IMR-90 (cell line): ENCODE measurements around the gene MOCS1. TPM values are rescaled to one million over a fixed set of nuclear protein-coding genes. Genes with fewer than 3 reads are reported as not detected.

Experiments
- ATAC-seq: fragments of 200-7000 bp; cut with Tn5 transposase; 2 replicates; pipeline ENCODE4 v1.9.1; 2020; ENCODE audit warnings: low read depth, mild to moderate bottlenecking, moderate library complexity
- BruUV-seq: library from RNA; stranded (reverse); fragments of 400-500 nt; replicated peaks from 2 replicates; lab custom pipeline; 2021; lab: Mats Ljungman, UMichigan
- CTCF ChIA-PET: fragments of 300-600 bp; formaldehyde crosslinking; extraction: SDS; loops from one replicate; lab custom pipeline; 2021; ENCODE audit warnings: antibody characterized with exemption; lab: Yijun Ruan, JAX
- POLR2A ChIA-PET: fragments of 300-600 bp; sonication (Branson Sonifier 250); formaldehyde crosslinking; loops from one replicate; lab custom pipeline; 2022; ENCODE audit warnings: antibody characterized with exemption; ENCODE audit not compliant: unreplicated experiment; lab: Charles Lee
- DNase-seq: peaks from one replicate; pipeline ENCODE4 v3.0.0; 2013
- H2AFZ ChIP-seq: replicated peaks from 2 replicates; pipeline ENCODE3; 2013; ENCODE audit warnings: low read length, mild to moderate bottlenecking; ENCODE audit not compliant: poor library complexity
- H2AK5ac ChIP-seq: 2 replicates; pipeline ENCODE4 v1.6.1; 2013; ENCODE audit warnings: low read depth, low read length, inconsistent platforms
- H2AK9ac ChIP-seq: replicated peaks from 2 replicates; pipeline ENCODE3; 2013; ENCODE audit warnings: mild to moderate bottlenecking, low read depth, low read length, moderate library complexity; ENCODE audit not compliant: poor library complexity
- H2BK120ac ChIP-seq: 2 replicates; pipeline ENCODE4 v1.6.1; 2013; ENCODE audit warnings: low read depth, low read length, inconsistent platforms
- H2BK15ac ChIP-seq: 3 replicates; pipeline ENCODE4 v1.6.1; 2013; ENCODE audit warnings: low read depth, low read length, inconsistent platforms
- H2BK20ac ChIP-seq: 2 replicates; pipeline ENCODE4 v1.6.1; 2013; ENCODE audit warnings: low read depth, mild to moderate bottlenecking, inconsistent platforms, low read length, moderate library complexity
- H2BK5ac ChIP-seq: 2 replicates; pipeline ENCODE4 v1.6.1; 2013; ENCODE audit warnings: mild to moderate bottlenecking, low read depth, low read length, inconsistent platforms; ENCODE audit not compliant: poor library complexity, severe bottlenecking
- H3K14ac ChIP-seq: replicated peaks from 2 replicates; pipeline ENCODE4 v1.6.1; 2013; ENCODE audit warnings: low read depth, low read length, inconsistent platforms
- H3K18ac ChIP-seq: 2 replicates; pipeline ENCODE4 v1.6.1; 2013; ENCODE audit warnings: low read depth, low read length, control low read depth
- H3K23ac ChIP-seq: 2 replicates; pipeline ENCODE4 v1.6.1; 2013; ENCODE audit warnings: low read depth, low read length, inconsistent platforms
- H3K27ac ChIP-seq: 2 replicates; pipeline ENCODE4 v1.5.1; 2013; ENCODE audit warnings: mild to moderate bottlenecking, control low read depth, low read length; ENCODE audit not compliant: insufficient read depth
- H3K27me3 ChIP-seq: 2 replicates; pipeline ENCODE4 v1.6.1; 2013; ENCODE audit warnings: low read length; ENCODE audit not compliant: control insufficient read depth, insufficient read depth
- H3K36me3 ChIP-seq: 2 replicates; pipeline ENCODE4 v1.6.1; 2013; ENCODE audit warnings: low read length, mixed read lengths; ENCODE audit not compliant: control insufficient read depth, insufficient read depth
- H3K4ac ChIP-seq: 2 replicates; pipeline ENCODE4 v1.6.1; 2013; ENCODE audit warnings: low read depth, low read length, inconsistent platforms
- H3K4me1 ChIP-seq: 2 replicates; pipeline ENCODE4 v1.6.1; 2013; ENCODE audit warnings: low read length, mixed read lengths; ENCODE audit not compliant: control insufficient read depth, insufficient read depth
- H3K4me2 ChIP-seq: 2 replicates; pipeline ENCODE4 v1.6.1; 2013; ENCODE audit warnings: low read depth, mild to moderate bottlenecking, control low read depth, low read length, moderate library complexity
- H3K4me3 ChIP-seq: 2 replicates; pipeline ENCODE4 v1.5.1; 2013; ENCODE audit warnings: low read depth, mild to moderate bottlenecking, control low read depth, low read length, moderate library complexity; ENCODE audit not compliant: insufficient read depth
- H3K56ac ChIP-seq: 2 replicates; pipeline ENCODE4 v1.6.1; 2013; ENCODE audit warnings: low read length, inconsistent platforms; ENCODE audit not compliant: insufficient read depth; ENCODE audit errors: extremely low read depth
- H3K79me1 ChIP-seq, 2 experiments: 2 replicates each; pipeline ENCODE4 v1.6.1; 2013; ENCODE audit warnings: low read length in 2 of 2, inconsistent platforms in 1 of 2, low read depth in 1 of 2
- H3K9ac ChIP-seq: 2 replicates; pipeline ENCODE4 v1.6.1; 2013; ENCODE audit warnings: low read depth, low read length, control low read depth
- H3K9me1 ChIP-seq: 2 replicates; pipeline ENCODE4 v1.6.1; 2013; ENCODE audit warnings: low read length, inconsistent platforms; ENCODE audit not compliant: insufficient read depth
- H3K9me3 ChIP-seq: 2 replicates; pipeline ENCODE4 v1.6.1; 2013; ENCODE audit warnings: low read length; ENCODE audit not compliant: control insufficient read depth, insufficient read depth
- H4K20me1 ChIP-seq: 2 replicates; pipeline ENCODE4 v1.6.1; 2013; ENCODE audit warnings: low read length, inconsistent platforms; ENCODE audit not compliant: insufficient read depth
- H4K5ac ChIP-seq: 2 replicates; pipeline ENCODE4 v1.6.1; 2013; ENCODE audit warnings: mild to moderate bottlenecking, low read depth, low read length, control low read depth
- H4K8ac ChIP-seq, 2 experiments: 2 replicates each; pipeline ENCODE4 v1.6.1; 2013; ENCODE audit warnings: low read depth in 2 of 2, low read length in 2 of 2, control low read depth in 1 of 2, inconsistent platforms in 1 of 2
- H4K91ac ChIP-seq: 2 replicates; pipeline ENCODE4 v1.6.1; 2013; ENCODE audit warnings: low read depth, low read length, inconsistent platforms; ENCODE audit not compliant: insufficient read depth
- CEBPB ChIP-seq: IDR thresholded peaks from 2 replicates; pipeline ENCODE4 v1.6.1; 2012; ENCODE audit warnings: low read depth, low read length, improper control_type of control experiment
- CHD1 ChIP-seq: IDR thresholded peaks from 2 replicates; pipeline ENCODE4 v1.6.1; 2012; ENCODE audit warnings: low read depth, low read length, improper control_type of control experiment
- MAZ ChIP-seq: IDR thresholded peaks from 2 replicates; pipeline ENCODE4 v1.6.1; 2012; ENCODE audit warnings: low read depth, mild to moderate bottlenecking, low read length, improper control_type of control experiment, moderate library complexity, borderline replicate concordance
- NFE2L2 ChIP-seq: fragments of 150-350 bp; IDR thresholded peaks from 2 replicates; pipeline ENCODE4 v1.6.1; 2016; ENCODE audit warnings: low read depth, mild to moderate bottlenecking, low read length
- POLR2A ChIP-seq: IDR thresholded peaks from 2 replicates; pipeline ENCODE4 v1.6.1; 2012; ENCODE audit warnings: mild to moderate bottlenecking, low read depth, low read length
- RAD21 ChIP-seq: IDR thresholded peaks from 2 replicates; pipeline ENCODE4 v1.6.1; 2012; ENCODE audit warnings: low read length, improper control_type of control experiment
- WGBS, 2 experiments: methylation state at CpG; one replicate each; pipeline versions ENCODE4 v1.1.5 to v1.1.7; 2013; ENCODE audit warnings: missing lambda C conversion rate in 2 of 2; ENCODE audit not compliant: insufficient read length in 1 of 2; ENCODE audit errors: extremely low coverage in 2 of 2; 5-methylcytosine and 5-hydroxymethylcytosine counted together
- dilution Hi-C: fragments of 300-500 bp; cut with HindIII; formaldehyde crosslinking; loops from one replicate; pipeline ENCODE4 v1.14.3; 2018; ENCODE audit warnings: low sequenced_read_pairs; ENCODE audit not compliant: unreplicated experiment
- in situ Hi-C: fragments of 300-500 bp; cut with MboI; formaldehyde crosslinking; loops from 3 replicates; pipeline ENCODE4 v1.14.3; 2019; ENCODE audit warnings: low sequenced_read_pairs, inconsistent platforms, mixed read lengths
- intact Hi-C: fragments of 100-400 bp; cut with micrococcal nuclease; formaldehyde crosslinking; loops from 2 replicates; pipeline ENCODE4 v1.10.0; 2022
- polyA plus RNA-seq, 3 experiments: library from polyadenylated mRNA; depleted of rRNA; stranded (reverse); fragments of >200 nt; gene quantifications; 2 replicates each; pipeline ENCODE4 v1.2.3, GENCODE V29; 2012; ENCODE audit warnings: low replicate concordance in 1 of 3
- total RNA-seq: library from RNA; depleted of rRNA; stranded (reverse); fragments of >200 nt; gene quantifications from 2 replicates; pipeline ENCODE4 v1.2.3, GENCODE V29; 2012
- TF ChIP-seq, protein P1 (sequence below): fragments of 150-350 bp; IDR thresholded peaks from 2 replicates; pipeline ENCODE4 v1.6.1; 2017; ENCODE audit warnings: mild to moderate bottlenecking, antibody characterized with exemption, low read length, low read depth
- TF ChIP-seq, protein P2 (sequence below): fragments of 150-350 bp; IDR thresholded peaks from 2 replicates; pipeline ENCODE4 v1.6.1; 2016; ENCODE audit warnings: low read depth, mild to moderate bottlenecking, low read length, moderate library complexity, borderline replicate concordance

The MOCS1 gene
- total and polyA plus RNA-seq, 2 of the 4 experiments (the other 2 are of a cell fraction): 5.5 to 9.5 TPM

DNA sequence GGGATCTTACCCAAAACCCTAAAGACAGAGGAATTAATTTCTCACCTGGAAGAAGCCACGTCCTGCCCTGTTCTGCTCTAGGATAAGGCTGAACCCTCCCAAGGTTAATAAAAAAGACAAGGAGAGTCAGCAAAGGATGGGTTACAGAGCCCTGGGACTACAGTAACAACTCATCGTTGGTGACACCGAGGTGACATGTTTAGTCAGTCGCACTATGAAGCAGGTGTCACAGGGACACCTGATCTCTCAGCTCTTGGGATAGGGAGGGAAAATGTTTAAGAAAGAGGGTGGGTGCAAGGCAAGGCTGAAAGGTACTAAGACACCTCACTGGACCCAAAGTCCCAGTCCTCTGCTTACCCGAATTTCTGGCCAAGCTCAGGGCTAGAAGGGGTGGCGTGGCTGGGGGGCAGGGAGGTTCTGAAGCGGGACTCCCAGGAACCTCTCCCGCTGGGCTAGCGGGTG, 562 bp downstream of the MOCS1 start:
- no TSS peak for BruUV-seq
- H3K9me3 ChIP-seq: no peaks in the 10 kb centered on the region
- TF ChIP-seq CHD1 (no peak), NFE2L2 (no peak), RAD21 (no peak), POLR2A (no peak), CEBPB (no peak), MAZ (no peak)
- TF ChIP-seq, protein P1, sequence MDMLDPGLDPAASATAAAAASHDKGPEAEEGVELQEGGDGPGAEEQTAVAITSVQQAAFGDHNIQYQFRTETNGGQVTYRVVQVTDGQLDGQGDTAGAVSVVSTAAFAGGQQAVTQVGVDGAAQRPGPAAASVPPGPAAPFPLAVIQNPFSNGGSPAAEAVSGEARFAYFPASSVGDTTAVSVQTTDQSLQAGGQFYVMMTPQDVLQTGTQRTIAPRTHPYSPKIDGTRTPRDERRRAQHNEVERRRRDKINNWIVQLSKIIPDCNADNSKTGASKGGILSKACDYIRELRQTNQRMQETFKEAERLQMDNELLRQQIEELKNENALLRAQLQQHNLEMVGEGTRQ: no peak
- TF ChIP-seq, protein P2, sequence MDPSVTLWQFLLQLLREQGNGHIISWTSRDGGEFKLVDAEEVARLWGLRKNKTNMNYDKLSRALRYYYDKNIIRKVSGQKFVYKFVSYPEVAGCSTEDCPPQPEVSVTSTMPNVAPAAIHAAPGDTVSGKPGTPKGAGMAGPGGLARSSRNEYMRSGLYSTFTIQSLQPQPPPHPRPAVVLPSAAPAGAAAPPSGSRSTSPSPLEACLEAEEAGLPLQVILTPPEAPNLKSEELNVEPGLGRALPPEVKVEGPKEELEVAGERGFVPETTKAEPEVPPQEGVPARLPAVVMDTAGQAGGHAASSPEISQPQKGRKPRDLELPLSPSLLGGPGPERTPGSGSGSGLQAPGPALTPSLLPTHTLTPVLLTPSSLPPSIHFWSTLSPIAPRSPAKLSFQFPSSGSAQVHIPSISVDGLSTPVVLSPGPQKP: no peak
- peaks cover 2% of the 10 kb centered on the region; the same call in 1 of the 2 replicates for H3K27me3 ChIP-seq
- 0 out of 2 replicates have a peak overlapping the region, but pooled peaks have one; percentile 7 for H3K56ac ChIP-seq
- no peak overlapping the region for H2BK5ac ChIP-seq
- H3K14ac ChIP-seq: peak overlapping the region; percentile 39; the same call in 1 of the 2 replicates
- H4K8ac ChIP-seq: peak overlapping the region; percentile 29 to 40; a peak in 2 of 4 replicates
- H3K18ac ChIP-seq: no peak overlapping the region; the same call in 1 of the 2 replicates
- no peak overlapping the region for H2BK20ac ChIP-seq
- H4K5ac ChIP-seq: 0 out of 2 replicates have a peak overlapping the region, but pooled peaks have one; percentile 26
- H3K9me1 ChIP-seq: peaks cover 6% of the 10 kb centered on the region
- in situ Hi-C loops: no loop called here
- no peak overlapping the region for H2BK120ac ChIP-seq
- 40% methylated on average over 1 of the region's 9 CpGs; no CpG with 5 or more reads in 1 of the 2 experiments for WGBS, 2 experiments
- DNase-seq: no peak
- H3K4me2 ChIP-seq: peak overlapping the region; percentile 95
- H3K36me3 ChIP-seq: no peaks in the 10 kb centered on the region
- no peak overlapping the region for H2BK15ac ChIP-seq
- peaks cover 22 to 35% of the 10 kb centered on the region in 2 experiments; a peak in 3 of 4 replicates for H3K79me1 ChIP-seq
- ChIA-PET POLR2A (no interaction called here), CTCF (interaction anchor here (0.5 kb wide), 1 partner anchor 9 kb away, joined by 4 read pairs; no protein-coding TSS in a partner anchor)
- H3K9ac ChIP-seq: peak overlapping the region; percentile 83
- peak overlapping the region; percentile 91 for H2AFZ ChIP-seq
- peak overlapping the region; percentile 89 for H2AK9ac ChIP-seq
- peak overlapping the region; percentile 19 for H3K23ac ChIP-seq
- H4K20me1 ChIP-seq: no peaks in the 10 kb centered on the region
- H3K4me1 ChIP-seq: peaks cover 19% of the 10 kb centered on the region
- H3K4me3 ChIP-seq: peak overlapping the region; percentile 74
- dilution Hi-C loops: no loop called here
- H3K27ac ChIP-seq: peak overlapping the region; percentile 27; the same call in 1 of the 2 replicates
- H2AK5ac ChIP-seq: peak overlapping the region; percentile 56
- intact Hi-C loops: loop anchor here (1.0 kb wide), 1 partner anchor 30 kb away; no protein-coding TSS in a partner anchor
- no peak for ATAC-seq
- peak overlapping the region; percentile 23; the same call in 1 of the 2 replicates for H3K4ac ChIP-seq
- H4K91ac ChIP-seq: 0 out of 2 replicates have a peak overlapping the region, but pooled peaks have one; percentile 15
